Right forelimb (tissue), 1 donor: ENCODE results near the gene MYLK4.

Experiments
- DNase-seq: peaks from one replicate; pipeline ENCODE4 v3.0.0-alpha.2; 2018

Gene MYLK4

DNA sequence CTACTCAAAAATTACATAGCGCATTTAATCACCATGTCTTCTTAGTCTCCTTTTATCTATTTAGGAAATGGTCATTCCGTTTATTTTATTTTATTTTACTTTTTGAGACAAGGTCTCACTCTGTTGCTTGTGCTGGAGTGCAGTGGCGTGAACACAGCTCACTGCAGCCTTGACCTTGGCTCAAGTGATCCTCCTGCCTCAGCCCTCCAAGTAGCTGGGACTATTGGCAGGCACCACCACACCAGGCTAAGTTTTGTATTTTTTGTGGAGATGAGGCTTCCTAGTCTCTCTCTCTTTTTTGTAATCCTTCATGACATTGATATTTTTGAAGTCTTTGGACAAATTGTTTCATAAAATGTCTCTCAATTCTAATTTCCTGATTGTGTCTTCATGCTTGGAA lies 4.7 kb upstream of the MYLK4 start:
- no peak for DNase-seq

DNA sequence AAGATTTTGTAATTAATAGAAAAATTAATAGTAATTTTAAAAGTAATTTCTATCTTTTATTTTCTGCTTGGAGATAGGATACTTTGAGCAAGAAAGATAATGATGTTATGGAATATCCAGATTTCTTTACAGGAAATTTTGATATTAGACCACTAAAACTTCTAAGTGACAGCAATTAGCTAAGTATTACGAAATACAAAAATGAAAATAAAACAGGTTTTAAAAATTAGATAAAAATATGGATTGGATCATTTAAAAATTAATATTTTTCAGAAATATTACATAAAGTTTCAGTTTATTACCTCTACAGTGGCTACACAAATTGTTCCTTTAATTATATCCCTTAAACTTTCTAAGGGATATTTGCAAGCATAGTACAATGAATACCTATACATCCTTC lies 4.2 kb upstream of the MYLK4 start:
- DNase-seq: no peak

DNA sequence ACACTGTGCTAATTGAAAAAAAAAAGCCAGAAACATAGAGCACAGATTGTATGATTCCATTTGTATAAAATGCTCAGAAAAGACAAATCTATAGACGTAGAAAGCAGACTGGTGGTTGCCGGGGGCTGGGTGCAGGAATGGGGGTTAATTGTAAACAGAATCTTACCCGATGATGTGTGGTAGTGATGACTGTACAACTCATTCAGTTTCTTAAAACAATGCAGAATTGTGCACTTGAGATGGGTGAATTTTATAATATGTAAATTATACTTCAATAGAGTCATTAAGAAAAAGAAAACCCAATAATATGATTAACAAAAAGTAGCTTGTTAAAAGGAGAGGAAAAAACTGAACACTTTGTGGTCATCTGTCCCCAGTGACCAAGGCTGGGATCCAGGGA lies 3.7 kb upstream of the MYLK4 start:
- DNase-seq: no peak

DNA sequence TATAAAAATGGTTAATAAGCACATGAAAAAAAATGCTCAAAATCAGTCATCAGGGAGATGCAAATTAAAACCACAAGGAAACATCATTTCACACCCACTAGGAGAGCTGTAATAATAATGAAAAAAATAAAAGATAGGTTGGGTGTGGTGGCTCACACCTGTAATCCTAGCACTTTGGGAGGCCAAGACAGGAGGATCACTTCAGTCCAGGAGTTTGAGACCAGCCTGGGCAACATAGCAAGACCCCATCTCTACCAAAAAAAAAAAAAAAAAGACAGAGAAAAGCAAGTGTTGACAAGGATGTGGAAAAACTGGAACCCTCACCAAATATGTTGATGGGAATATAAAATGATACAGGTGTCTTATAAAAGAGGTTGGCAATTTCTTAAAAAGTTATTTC lies 3.0 kb upstream of the MYLK4 start:
- DNase-seq: no peak

DNA sequence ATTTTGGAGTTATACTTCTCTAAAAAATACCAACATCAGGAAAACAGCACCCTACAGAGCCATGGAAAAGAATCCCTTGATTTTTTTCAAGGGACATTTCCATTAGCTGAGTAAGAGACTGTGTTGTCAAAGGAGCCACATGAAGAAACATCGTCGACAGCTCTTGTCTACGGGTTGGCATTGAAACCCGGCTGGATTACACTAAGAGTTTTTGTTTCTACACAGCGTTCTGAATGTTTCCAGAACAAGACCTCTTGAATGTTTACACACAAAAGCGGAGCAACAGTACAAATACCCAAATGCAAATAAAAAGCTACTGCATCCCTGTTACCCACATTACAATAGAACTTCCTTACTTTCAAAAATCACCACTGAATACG lies 2.4 kb upstream of the MYLK4 start:
- no peak for DNase-seq

DNA sequence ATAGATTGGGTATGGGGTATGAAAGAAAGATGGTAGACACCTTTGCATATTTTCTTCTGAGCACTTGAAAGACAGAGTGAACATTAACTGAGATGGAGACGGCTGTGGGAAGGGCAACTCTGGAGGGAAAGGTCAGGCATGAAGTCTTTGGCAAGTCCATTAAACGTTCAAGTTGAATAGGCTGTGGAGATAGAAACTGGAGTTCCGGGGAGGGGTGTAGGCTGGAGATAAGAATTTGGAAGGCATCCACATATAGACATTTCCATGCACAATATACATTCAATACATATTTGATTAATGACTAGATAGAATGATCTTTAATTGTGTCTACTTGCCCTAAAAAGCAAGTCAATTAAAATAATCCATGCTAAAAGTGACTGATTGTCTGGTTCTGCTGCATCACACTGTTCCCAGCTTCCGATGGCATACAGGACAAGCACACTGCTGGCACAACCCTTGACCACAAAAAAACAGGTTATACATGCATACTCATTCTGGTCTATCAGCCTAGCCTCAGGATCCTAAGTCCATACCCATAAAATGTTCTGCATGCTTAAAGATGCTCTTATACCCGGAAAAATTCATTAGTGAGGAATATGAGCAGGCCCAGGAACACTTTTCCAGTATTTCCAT lies 1.9 kb upstream of the MYLK4 start:
- no peak for DNase-seq

DNA sequence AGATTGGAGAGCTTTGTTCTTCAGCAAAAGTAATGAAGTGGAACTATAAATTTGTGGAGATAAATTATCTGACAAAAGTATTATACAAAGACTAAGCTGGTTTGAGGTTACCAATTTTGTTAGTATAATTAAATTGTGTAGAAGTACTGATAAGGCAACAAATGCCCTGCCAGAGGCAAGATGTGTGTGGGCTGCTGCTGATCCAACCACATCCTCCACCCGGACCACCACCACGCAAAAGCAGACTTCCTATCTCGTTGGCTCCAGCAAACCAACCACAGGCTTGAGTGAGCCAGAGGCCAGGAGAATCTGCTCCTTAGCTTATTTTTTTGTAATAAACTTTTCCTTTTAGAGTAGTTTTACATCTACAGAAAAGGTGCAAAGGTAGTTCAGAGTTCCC lies 1.1 kb upstream of the MYLK4 start:
- no peak for DNase-seq

DNA sequence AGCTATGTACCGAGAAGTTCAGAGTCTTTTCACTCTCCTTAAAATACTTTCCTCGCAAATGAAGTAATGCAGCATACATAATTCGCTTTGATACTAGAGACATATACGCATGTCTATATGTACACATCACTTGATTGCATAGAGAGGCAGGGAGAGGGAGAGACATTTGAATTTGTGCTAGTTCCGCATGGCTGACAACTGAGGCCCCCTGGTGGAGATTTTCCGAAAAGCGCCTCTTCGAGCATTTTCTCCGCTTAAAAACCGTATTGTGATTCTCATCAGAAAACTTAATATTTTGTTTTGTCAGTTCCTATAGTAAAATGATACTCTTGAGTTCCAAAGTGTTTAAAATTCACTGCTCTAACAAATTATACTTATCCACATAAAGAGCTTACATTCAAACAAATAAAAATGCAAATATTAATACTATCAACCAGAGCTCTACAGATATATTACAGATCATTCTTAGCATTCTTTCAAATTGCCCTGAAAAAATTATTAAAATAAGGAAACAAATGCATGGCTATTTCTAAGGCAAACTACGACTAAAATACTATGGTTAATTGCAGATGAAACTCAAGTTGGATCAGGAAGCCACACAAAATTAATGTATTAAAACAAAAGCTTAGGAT lies 637 bp downstream of the MYLK4 start:
- DNase-seq: peak; percentile 82

DNA sequence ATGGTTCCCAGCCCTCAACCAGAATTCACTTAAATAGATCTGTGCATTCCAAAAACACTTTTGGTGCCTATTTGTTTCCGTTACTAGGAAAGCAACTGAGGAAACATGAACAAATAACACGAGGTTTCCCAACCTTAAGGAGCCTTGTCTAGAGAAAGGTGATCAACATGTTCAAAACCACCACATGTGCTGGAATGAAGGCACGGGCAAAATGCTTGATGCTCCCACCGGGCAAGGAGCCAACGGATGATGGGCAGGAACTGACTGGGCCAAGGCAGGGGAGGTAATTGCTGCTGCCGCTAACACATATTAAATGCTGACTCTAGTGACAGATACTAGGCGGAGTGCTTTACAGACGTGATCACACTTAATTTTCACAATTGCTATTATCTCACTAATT lies 2.5 kb downstream of the MYLK4 start:
- no peak for DNase-seq

DNA sequence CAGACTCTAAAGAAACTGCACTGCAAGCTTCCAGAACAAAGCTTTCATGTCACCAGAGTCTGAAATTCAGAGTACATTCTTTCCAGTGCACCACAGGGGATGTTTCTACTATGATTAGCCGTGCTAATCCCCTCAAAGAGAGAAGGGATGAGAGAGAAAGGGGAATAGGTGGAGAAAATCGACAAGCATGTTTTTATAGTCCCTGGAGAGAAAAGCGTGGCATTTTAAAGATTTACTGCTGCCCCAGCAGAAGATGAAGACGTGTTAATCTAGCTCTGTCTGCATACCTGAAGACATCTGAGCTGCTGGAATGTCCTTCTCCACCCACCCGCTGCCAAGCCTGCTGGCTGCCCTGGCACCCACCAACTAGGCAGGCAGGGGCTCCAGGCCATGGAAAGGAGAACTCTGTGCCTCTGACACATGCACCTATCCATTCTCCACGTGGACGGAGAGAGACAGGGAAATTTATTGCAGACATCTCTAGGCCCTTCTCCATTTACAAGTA lies 4.1 kb downstream of the MYLK4 start:
- DNase-seq: no peak

DNA sequence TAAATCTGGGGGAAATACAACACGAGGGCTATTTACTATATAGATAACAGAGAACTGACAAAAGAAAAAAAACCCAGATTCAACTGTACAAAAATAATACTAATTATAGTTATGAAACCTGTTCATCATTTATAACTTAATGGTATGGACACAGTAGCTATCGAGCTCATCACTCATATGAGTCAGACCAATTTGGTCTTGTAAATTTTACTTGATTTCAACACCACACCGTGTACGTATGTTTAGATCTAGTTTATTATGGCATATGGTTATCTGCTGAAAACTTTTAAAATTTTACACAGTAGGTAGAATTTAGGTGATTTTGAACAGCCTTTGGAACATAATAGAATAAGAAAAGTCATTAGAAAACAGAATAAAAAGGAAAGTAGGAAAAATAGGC lies 5.5 kb downstream of the MYLK4 start:
- DNase-seq: no peak

DNA sequence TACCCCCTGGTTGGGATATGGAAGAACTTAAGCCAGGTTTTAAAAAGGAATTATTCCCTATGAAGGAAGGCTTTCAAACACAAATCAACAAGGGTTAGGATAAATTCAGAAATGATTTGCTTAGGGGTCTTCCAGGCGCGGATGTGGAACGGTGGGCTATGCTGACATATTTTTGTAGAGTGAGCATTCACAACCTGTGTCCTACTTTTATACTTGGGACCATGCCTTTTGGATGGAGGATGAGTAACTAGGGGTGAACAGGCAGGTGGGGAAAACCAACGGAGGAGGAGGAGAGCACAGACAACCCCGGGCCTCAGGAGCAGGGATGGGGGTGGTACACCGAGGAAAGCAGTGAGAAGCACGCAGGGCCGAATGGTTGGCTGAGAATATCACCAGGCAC lies 5.9 kb downstream of the MYLK4 start:
- no peak for DNase-seq

DNA sequence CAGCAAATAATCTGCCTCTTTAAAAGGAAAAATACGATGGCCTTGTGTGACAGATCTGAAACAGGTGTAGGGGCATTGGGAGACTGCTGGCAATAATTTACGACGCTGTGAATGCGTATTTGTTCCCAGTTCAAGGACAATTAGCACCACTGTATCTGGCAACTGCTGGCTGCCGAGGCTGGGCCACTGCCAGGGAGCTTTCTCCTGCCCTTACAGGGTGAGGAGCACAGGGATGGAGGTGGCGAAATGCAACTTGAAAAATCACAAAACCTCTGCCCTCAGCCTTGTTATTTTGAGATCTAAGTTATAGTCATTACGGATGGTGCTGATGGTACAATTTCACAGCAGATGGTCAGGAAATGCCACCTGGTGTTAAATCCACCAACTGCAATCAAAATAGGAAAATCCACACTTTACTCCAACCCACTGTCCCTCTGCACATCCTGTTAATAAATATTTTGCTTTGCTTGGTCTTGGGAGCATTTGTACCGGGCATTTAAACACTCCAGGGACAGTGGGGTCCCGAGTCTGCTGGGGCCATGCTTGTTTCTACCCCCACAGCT lies 6.4 kb downstream of the MYLK4 start:
- DNase-seq: no peak

DNA sequence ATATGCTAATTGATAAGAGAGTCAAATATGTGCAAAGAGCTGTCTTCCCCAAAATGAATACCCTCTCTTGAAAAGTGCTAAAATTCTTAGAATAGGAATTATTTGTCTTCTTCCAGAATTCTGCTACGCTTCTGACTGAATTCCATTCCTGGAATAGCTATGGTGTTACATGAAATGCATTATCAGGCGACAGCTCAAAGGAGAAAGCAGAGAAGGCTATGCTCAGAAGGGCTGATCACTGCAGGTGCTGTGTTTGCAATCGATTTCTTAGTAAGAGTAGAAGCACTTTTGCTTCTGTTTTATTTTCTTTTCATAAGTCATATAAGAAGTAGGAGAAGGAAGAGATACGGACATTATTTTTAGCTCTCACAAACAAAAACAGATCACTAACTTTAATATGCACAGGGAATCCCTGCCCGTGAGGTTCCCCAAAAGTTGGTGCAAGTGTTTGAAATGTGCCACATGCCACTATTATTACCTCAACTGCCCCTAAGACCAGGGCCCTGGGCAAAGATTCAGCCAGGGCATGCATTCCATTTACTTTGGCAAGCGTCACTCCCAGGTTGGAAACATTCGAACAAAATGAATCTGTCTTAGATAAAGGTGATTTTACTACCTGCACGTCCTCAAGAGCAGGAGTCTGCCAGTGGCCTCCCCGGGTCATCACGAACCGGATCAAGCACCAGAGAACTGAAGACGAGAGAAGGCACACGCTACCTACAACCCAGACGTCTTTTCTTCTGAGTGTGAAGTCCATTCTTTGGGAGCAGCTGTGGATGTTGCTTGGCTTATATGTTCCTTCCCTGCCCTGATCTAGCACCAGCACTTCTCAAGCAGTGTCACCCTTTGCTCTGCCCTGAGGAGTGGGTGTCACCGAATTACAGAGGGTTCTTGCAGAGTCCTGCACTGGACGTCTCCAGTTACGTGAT lies 7.2 kb downstream of the MYLK4 start:
- no peak for DNase-seq

DNA sequence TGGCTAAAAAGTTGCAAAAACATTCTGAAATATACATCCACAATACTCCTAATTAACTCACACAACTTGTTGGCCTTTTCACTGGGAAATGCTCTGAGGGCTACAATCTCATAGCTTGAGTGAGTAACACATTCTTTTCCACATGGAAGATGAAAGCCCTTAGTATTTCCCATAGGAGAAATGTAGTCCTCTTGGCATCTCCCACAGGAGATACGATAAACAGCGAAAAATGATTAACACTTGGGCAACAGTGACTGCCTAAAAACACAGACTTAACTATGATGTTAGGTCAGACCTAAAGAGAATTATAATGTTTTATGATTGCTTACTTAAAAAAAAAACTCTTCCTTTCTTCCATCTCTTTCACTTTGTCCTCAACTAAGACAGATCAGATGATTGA lies 9.0 kb downstream of the MYLK4 start:
- no peak for DNase-seq

DNA sequence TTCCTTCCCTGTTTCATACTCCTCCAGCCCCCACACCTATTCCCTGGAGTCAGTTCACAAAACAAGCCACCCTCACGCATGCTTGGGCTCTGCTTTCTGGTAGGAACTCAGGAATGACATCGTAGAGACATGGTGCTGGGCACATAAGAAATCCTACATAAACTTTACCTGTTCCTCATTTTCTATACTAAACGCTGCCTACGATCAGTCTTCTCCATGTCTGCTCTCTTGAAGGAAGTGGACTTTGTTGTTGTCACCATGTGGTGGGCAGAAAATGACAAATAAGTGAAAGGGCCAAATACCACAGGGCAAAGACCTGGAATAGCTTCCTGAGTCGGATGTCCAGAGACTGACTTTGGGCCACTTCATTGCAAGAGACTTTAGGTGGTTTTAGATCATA lies 10.1 kb downstream of the MYLK4 start:
- DNase-seq: no peak

DNA sequence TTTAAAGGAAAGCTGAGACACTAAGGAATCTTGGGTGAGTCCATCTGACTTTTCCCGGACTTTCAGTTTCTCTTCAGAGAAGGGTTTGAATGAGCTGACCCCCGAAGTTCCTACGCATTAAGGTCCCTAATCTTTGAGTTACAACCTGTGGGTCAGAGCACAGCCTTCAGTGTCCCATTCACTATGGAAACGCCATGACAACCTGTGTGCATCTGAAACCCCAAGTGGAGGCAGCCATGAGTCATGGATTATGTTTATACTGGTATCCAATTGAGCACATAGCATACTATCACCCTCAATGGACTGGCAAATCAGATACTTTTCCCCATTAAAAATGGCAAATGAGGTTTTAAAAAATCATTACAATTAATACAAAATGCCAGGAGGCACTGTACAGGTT lies 11.4 kb downstream of the MYLK4 start:
- DNase-seq: no peak

DNA sequence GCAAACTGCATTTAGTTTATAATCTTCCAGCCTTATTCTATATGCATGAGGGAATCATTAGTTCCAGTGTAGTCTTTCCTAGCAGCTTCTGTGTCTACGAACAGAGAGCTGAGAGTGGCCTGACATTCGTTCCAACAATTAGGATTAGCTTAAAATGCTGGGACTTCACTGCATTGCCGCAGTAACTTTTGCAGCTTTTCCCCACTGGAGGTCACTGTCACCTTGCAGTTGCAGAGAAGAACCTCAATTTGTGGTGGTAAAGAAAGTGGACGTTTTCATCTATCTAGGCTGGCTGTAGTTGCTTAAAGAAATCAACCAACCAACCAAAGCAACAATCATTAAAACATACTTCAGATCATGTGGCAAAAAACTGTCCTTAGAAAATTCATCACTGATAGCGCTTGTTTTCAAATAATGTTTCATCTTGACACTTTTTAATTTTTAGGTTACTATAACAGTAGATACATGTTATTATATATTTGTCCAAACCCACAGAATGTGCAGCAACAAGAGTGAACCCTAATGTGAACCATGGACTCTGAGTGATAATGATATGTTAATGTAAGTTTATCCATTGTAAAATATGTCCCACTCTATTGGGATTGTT lies 12.2 kb downstream of the MYLK4 start:
- DNase-seq: peak; percentile 67

DNA sequence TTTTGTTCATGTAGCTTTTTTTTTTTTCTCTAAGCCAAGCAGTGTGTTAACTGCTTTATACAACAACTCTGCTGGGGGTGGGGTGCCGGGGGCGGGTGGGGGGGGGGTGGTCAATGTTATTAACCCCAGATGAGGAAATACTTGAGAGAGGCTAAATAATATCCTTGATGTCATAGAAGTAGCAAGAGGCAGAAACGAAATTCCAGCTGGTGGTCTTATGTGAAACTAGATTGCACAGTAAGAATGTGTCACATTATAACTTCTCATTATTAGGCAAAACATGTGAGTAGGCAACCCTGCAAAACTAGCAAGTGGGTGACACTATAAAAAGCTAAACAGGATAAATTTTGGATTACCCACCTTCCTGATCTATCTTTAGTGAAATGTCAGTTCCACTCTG lies 12.8 kb downstream of the MYLK4 start:
- DNase-seq: no peak

DNA sequence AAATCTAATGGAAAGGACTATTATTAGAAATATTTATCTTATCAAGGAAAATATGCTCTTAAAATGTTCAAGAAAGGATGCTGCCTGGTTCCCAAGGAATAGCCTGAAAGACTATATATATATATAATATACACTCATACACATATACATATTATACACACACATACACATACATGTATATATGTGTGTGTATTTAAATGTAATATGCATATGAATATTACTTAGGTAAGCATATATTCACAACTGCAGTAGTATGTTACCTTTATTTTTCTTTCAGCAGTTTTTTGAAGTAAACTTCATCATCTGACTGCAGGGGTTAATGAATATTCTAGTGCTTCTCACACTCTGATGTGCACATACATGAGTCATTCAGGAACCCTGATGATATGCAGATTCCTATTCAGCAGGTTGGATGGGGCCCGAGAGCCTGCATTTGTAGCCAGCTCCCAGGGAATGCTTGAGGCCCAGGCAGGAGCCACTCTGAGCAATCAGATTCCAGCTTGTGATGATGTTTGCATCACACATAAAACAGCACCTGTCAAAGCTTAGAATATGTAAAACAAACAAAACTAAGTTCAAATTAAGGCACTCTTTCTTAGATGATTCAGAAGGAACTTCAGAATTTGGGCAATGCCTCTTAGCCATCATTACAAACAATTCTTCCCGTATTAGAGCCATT lies 16.1 kb downstream of the MYLK4 start:
- DNase-seq: no peak

DNA sequence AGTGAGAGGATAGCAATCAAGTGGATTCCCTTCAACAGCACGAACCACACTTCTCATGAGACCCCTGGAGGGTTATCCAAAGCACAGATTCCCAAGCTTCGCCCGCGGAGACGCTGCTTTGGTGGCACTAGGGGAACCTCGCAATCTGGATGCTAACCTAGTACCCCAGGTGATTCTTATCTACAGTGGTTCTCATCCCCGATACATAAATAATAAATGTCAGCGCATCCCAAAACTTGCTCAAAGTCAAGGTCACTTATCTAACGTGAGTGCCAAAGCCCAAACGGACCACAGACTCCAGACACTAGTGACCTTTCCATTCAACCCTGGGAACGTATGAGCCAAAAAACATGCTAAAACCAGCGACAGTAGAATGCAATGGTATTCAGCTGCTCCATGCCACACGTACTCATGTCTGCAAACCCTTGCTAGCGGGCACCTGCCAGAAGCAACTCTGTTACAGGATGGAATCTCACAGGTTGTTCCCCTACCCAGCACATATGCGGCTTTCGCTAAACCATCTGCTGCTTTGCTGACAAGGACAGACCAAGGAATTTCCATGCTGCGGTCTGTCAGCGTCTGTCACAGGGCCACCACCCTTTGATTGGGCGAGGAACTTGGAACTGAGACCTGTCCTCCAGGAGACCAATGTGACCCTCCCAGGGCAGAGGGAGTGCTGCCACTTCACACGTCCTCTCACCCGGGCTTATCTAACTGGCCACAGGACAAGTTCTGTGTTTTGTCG lies 16.8 kb downstream of the MYLK4 start:
- DNase-seq: no peak

DNA sequence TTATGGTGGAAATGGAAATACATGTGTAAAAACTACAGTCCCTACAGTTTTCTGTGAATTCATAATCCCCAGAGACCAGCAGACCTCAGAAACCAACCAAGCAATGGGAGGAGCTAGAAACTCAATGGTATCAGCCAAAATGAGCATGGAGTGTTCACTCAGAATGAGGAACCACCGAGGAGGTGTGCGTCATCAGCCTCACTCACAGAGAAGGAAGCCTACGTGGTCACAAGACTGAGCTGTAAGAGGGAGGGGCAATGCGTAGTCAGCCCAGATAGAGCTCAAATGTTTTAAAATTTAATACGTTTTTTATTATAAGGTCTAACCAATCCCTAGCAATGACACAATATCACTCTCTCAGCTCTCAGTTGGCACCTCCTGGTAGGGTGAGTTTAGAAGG lies 17.4 kb downstream of the MYLK4 start:
- DNase-seq: no peak
